Retinal pigment epithelial cell (primary cell): ENCODE data around the gene ISG15.
"Not testable (repeated sequence)": the region's sequence is repeated elsewhere in the genome, so short reads cannot be mapped to it uniquely, and the experiment has no call there.

Source experiments
- DNase-seq: peaks from one replicate; pipeline ENCODE4 v3.0.0-alpha.2; 2010; ENCODE audit warnings: low read depth
- H3K4me3 ChIP-seq: 2 replicates; pipeline ENCODE4 v1.5.1; 2011; ENCODE audit warnings: mild to moderate bottlenecking, low read length, control low read depth, moderate library complexity
- CTCF ChIP-seq: conservative IDR thresholded peaks from 2 replicates; pipeline ENCODE4 v1.5.1; 2011; ENCODE audit warnings: low read depth, low read length, control low read depth, inconsistent platforms

ISG15 gene

GRCh38 chr1:1014799-1015681 lies 1.7 kb downstream of the ISG15 start:
- DNase-seq = no peak
- TF ChIP-seq CTCF = peak; percentile 70
- no peak overlapping the region for H3K4me3 ChIP-seq

- not testable (repeated sequence) for DNase-seq, H3K4me3 ChIP-seq
Observed at GRCh38 chr1:1017397-1018320, 4.4 kb downstream of the ISG15 start.

GRCh38 chr1:1018321-1018685 lies 5.0 kb downstream of the ISG15 start:
- not testable (repeated sequence) for H3K4me3 ChIP-seq, DNase-seq

- DNase-seq = no peak
- H3K4me3 ChIP-seq = peak overlapping the region; percentile 33
- TF ChIP-seq CTCF = peak; percentile 33
Observed at GRCh38 chr1:1019122-1019999, 6.1 kb downstream of the ISG15 start.

GRCh38 chr1:1020000-1020404 lies 6.7 kb downstream of the ISG15 start, which contains the start of gene AGRN:
Gene AGRN (plus strand): TSS chr1:1020120. CDS start chr1:1020173, 53 bp downstream.
- DNase-seq = no peak
- H3K4me3 ChIP-seq = peak within 1 kb of the TSS; percentile 72
- no peak for TF ChIP-seq CTCF

- TF ChIP-seq CTCF = no peak
- DNase-seq = no peak
- peak overlapping the region; percentile 72 for H3K4me3 ChIP-seq
Observed at GRCh38 chr1:1020415-1021009, 7.2 kb downstream of the ISG15 start.

GRCh38 chr1:1021010-1021919 lies 8.0 kb downstream of the ISG15 start:
- H3K4me3 ChIP-seq = peak overlapping the region; percentile 72
- TF ChIP-seq CTCF = no peak
- no peak for DNase-seq
